GM21367 (cell line): ENCODE results near the gene EXOSC2.

Experiments
- ATAC-seq: cut with Tn5 transposase; IDR thresholded peaks from one replicate; pipeline ENCODE4 v1.9.1; 2021; ENCODE audit not compliant: unreplicated experiment

Gene EXOSC2

GRCh38 chr9:130732793-130733221, 39.2 kb downstream of the EXOSC2 start:
- no peak for ATAC-seq

GRCh38 chr9:130735566-130735965, 42.0 kb downstream of the EXOSC2 start:
- ATAC-seq, result no peak

- no peak for ATAC-seq
Observed at GRCh38 chr9:130736834-130737233, 43.3 kb downstream of the EXOSC2 start.

GRCh38 chr9:130738281-130738680, 44.7 kb downstream of the EXOSC2 start:
- no peak for ATAC-seq

- no peak for ATAC-seq
Observed at GRCh38 chr9:130739081-130739480, 45.5 kb downstream of the EXOSC2 start.

- ATAC-seq, result no peak
Observed at GRCh38 chr9:130740218-130741023, 46.8 kb downstream of the EXOSC2 start.

GRCh38 chr9:130741024-130741305, 47.4 kb downstream of the EXOSC2 start:
- no peak for ATAC-seq

GRCh38 chr9:130741831-130742449, 48.4 kb downstream of the EXOSC2 start:
- ATAC-seq, result no peak

GRCh38 chr9:130743656-130744055, 50.1 kb downstream of the EXOSC2 start:
- no peak for ATAC-seq

- ATAC-seq, result no peak
Observed at GRCh38 chr9:130745210-130745800, 51.7 kb downstream of the EXOSC2 start.

GRCh38 chr9:130745829-130746228, 52.2 kb downstream of the EXOSC2 start:
- ATAC-seq, result no peak

- ATAC-seq, result no peak
Observed at GRCh38 chr9:130746434-130747212, 53.0 kb downstream of the EXOSC2 start.

GRCh38 chr9:130751631-130752355, 58.2 kb downstream of the EXOSC2 start:
- ATAC-seq, result no peak
